Muscle of leg (tissue), 11 donors: ENCODE results near the gene DNAJA4. TPM values are rescaled to one million over a fixed set of nuclear protein-coding genes. Genes with fewer than 3 reads are reported as not detected.

Experiments
- DNase-seq: peaks from one replicate; pipeline ENCODE4 v3.0.0; 2013
- H3K27ac ChIP-seq: one replicate; pipeline ENCODE4 v1.5.1; 2013; ENCODE audit warnings: mild to moderate bottlenecking, low read length, control low read depth
- H3K27me3 ChIP-seq: one replicate; pipeline ENCODE4 v1.6.1; 2013; ENCODE audit warnings: low read length; ENCODE audit not compliant: control insufficient read depth, insufficient read depth
- H3K36me3 ChIP-seq: one replicate; pipeline ENCODE4 v1.6.1; 2013; ENCODE audit warnings: low read length; ENCODE audit not compliant: control insufficient read depth, insufficient read depth
- H3K4me1 ChIP-seq: one replicate; pipeline ENCODE4 v1.6.1; 2013; ENCODE audit warnings: low read length; ENCODE audit not compliant: control insufficient read depth, insufficient read depth
- H3K4me3 ChIP-seq: one replicate; pipeline ENCODE4 v1.5.1; 2013; ENCODE audit warnings: low read length, control low read depth
- H3K9me3 ChIP-seq: replicated peaks from 2 replicates; pipeline ENCODE4 v1.6.1; 2013; ENCODE audit warnings: low read depth, low read length; ENCODE audit not compliant: control insufficient read depth
- WGBS: methylation state at CpG from one replicate; pipeline ENCODE4 v1.1.5; 2013; ENCODE audit warnings: missing lambda C conversion rate; ENCODE audit not compliant: insufficient coverage; 5-methylcytosine and 5-hydroxymethylcytosine counted together
- polyA plus RNA-seq, 8 donors: library from polyadenylated mRNA; unstranded; fragments of 120-200 nt; gene quantifications; one replicate each; pipeline versions ENCODE4 v1.2.1 to v1.2.3, GENCODE V29; 2013; ENCODE audit warnings: inconsistent platforms in 1 of 8, low replicate concordance in 1 of 8; ENCODE audit not compliant: insufficient read length in 8 of 8, insufficient read depth in 1 of 8
- total RNA-seq: library from RNA; stranded (reverse); fragments of 120-200 nt; gene quantifications from one replicate; pipeline ENCODE4 v1.2.4, GENCODE V29; 2013

Gene DNAJA4
- total and polyA plus RNA-seq, 9 donors: 27.8 to 103 (median 77.8) TPM

DNA sequence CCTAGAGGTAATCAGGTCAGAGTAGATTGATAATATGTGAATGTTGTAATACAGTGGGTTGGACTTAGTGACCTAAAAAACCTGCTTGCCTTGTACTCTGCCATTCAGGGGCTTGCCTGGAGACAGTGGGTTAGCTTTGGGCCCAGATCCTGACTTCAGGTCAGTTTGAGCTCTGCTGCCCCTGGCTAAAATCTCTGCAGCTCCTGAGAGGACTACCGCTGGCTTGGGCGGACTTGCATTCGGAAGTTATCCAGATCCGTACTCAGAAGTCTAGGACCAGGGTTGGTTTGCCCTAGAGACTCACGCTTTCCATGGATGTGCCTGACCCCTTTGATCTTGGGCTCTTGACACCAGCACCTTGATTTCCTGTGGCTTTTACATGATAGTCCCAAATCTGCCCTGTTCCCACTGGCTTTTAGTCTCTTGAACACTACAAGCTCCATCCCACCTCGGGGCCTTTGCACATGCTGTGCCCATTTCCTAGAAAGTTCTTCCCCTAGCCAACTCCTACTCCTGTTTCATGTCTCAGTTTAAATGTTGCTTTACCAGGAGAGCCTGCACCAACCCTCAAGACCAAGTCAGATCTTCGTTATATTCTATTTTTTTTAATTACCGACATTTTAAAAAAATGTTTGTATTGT is 35.9 kb upstream of the DNAJA4 start:
- no peak for DNase-seq
- Histone ChIP-seq H3K36me3 (no peaks in the 10 kb centered on the region), H3K4me1 (no peaks in the 10 kb centered on the region), H3K9me3 (peaks cover 3% of the 10 kb centered on the region), H3K27me3 (no peaks in the 10 kb centered on the region), H3K4me3 (no peak overlapping the region), H3K27ac (no peak overlapping the region)
- 86% methylated on average over 6 of the region's 8 CpGs for WGBS

GRCh38 chr15:78229431-78230406 is 34.6 kb upstream of the DNAJA4 start:
- 67% methylated on average over 16 of the region's 17 CpGs for WGBS
- no peaks in the 10 kb centered on the region for H3K36me3 ChIP-seq
- H3K4me1 ChIP-seq: no peaks in the 10 kb centered on the region
- peaks cover 3% of the 10 kb centered on the region for H3K9me3 ChIP-seq
- H3K27me3 ChIP-seq: peaks cover 2% of the 10 kb centered on the region
- H3K27ac ChIP-seq: no peak overlapping the region
- H3K4me3 ChIP-seq: no peak overlapping the region
- DNase-seq: no peak

DNA sequence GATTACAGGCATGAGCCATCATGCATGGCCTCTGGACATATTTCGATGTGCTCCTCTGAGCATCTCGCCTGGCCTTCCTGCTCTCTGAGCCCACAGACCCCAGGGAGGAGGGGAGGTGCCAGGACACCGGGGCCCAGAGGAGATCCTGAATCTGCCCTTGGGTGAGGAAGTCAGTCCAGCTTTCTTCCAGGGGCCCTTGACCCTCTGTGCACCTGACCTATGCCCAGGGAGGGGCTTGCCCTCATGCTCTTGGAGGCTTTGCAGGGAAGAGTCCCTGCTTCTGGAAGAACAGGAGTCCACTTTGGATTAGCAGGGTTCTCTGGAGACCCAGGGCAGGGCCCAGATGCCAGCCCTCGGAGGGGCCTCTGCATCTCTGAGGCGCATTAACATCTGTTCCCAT is 31.4 kb upstream of the DNAJA4 start:
- 73% methylated on average over 5 of the region's 5 CpGs for WGBS
- no peak overlapping the region for H3K4me3 ChIP-seq
- H3K27me3 ChIP-seq: peaks cover 2% of the 10 kb centered on the region
- no peaks in the 10 kb centered on the region for H3K9me3 ChIP-seq
- DNase-seq: no peak
- no peak overlapping the region for H3K27ac ChIP-seq
- H3K4me1 ChIP-seq: no peaks in the 10 kb centered on the region
- no peaks in the 10 kb centered on the region for H3K36me3 ChIP-seq

- no peak for DNase-seq
- WGBS: 76% methylated on average over 5 of the region's 11 CpGs
Measured at GRCh38 chr15:78233496-78233895, 30.9 kb upstream of the DNAJA4 start.

DNA sequence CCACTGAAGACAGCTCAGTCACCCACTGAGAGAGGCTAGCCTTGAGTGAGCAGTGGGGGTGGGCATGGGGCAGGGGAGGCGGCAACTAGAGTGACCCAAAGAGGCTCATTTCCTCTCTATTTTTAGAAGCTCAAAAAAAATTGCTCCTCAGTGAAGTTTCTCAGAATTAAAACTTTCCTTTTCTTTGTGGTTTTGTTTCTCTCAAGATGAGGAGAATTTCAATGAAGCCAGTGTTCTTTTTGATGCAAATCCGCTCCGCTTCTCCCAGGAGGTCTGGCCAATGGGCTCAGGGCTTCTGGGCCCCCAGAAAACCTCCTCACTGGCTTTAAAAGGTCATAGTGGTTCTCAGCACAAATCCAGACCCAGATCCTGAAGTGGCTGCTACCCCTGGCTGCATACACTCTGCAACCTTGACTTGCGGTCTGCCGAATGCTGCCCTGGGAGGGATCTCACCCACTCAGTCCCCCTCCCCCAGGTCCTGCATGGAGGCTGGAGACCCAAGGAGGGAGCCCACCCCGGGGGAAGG is 29.8 kb upstream of the DNAJA4 start, which contains the start of gene ACSBG1:
TSS of gene ACSBG1 (minus strand) at position 51 of the 526 bp plus-strand sequence. CDS start 64 bp downstream, outside the sequence.
- Histone ChIP-seq H3K27me3 (peaks cover 2% of the 10 kb centered on the region), H3K9me3 (no peaks in the 10 kb centered on the region), H3K4me1 (peaks cover 2% of the 10 kb centered on the region), H3K27ac (no peak within 1 kb of the TSS), H3K36me3 (no peaks in the 10 kb centered on the region), H3K4me3 (no peak within 1 kb of the TSS)
- no peak for DNase-seq
- 61% methylated on average over 2 of the region's 6 CpGs for WGBS

More at GRCh38 chr15:78233496-78233895, 30.9 kb upstream of the DNAJA4 start:
- no peaks in the 10 kb centered on the region for H3K9me3 ChIP-seq
- peaks cover 2% of the 10 kb centered on the region for H3K27me3 ChIP-seq
- no peaks in the 10 kb centered on the region for H3K4me1 ChIP-seq
- H3K4me3 ChIP-seq: no peak overlapping the region
- no peaks in the 10 kb centered on the region for H3K36me3 ChIP-seq
- no peak overlapping the region for H3K27ac ChIP-seq

- no peak for DNase-seq
Measured at GRCh38 chr15:78236491-78236890, 27.9 kb upstream of the DNAJA4 start.

DNA sequence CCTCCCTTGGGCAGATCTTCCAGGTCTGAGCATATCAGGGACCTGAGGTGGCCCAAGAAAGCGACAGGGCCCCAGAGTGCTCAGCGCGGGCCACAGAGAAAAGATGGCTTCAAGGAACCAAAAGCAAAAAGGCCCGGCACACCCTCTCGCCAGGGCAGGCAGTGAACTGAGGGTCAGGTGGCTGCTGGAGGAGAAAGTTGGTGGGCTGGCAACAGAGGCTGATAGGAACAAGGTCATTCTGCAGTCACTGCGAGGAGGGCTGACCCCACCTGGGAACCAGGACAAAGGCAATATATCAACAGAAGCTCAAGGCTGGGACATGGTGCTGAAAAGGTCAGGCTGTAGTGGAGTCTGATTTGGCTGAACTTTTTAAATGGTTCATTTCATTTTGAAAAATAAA is 27.2 kb upstream of the DNAJA4 start:
- 70% methylated on average over 5 of the region's 6 CpGs for WGBS
- H3K36me3 ChIP-seq: no peaks in the 10 kb centered on the region
- no peak overlapping the region for H3K4me3 ChIP-seq
- H3K27ac ChIP-seq: no peak overlapping the region
- no peak for DNase-seq
- no peaks in the 10 kb centered on the region for H3K9me3 ChIP-seq
- peaks cover 2% of the 10 kb centered on the region for H3K27me3 ChIP-seq
- peaks cover 8% of the 10 kb centered on the region for H3K4me1 ChIP-seq

More at GRCh38 chr15:78236491-78236890, 27.9 kb upstream of the DNAJA4 start:
- Histone ChIP-seq H3K27me3 (peaks cover 2% of the 10 kb centered on the region), H3K4me3 (no peak overlapping the region), H3K9me3 (no peaks in the 10 kb centered on the region), H3K4me1 (peaks cover 8% of the 10 kb centered on the region), H3K36me3 (no peaks in the 10 kb centered on the region), H3K27ac (no peak overlapping the region)
- WGBS: 86% methylated on average over 5 of the region's 6 CpGs

- H3K4me3 ChIP-seq: no peak overlapping the region
- peaks cover 17% of the 10 kb centered on the region for H3K4me1 ChIP-seq
- 85% methylated on average over 2 of the region's 5 CpGs for WGBS
- H3K27me3 ChIP-seq: no peaks in the 10 kb centered on the region
- no peaks in the 10 kb centered on the region for H3K9me3 ChIP-seq
- no peak overlapping the region for H3K27ac ChIP-seq
- DNase-seq: peak; percentile 62
- no peaks in the 10 kb centered on the region for H3K36me3 ChIP-seq
Measured at GRCh38 chr15:78239811-78240210, 24.6 kb upstream of the DNAJA4 start.

DNA sequence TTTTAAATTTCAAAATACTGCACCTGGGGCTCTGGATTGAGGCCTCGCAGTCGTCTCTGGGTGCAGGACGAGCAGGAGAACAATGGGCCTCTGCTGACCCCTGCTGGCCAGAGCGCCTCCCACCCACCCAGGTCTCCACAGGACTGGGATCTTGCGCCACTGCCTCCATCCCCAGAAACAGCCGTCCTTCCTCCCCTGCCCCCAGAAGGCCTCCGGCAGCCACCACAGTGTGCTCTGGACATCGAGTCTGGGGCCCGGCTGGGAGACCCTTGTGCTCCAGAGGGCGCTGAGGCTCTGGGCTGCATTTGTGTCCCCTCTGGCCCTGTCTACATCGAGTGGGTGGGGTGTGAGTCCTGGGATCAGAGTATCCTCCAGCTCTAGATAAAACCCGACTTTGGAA is 23.3 kb upstream of the DNAJA4 start:
- peak; percentile 82 for DNase-seq
- no peaks in the 10 kb centered on the region for H3K36me3 ChIP-seq
- H3K4me1 ChIP-seq: peaks cover 17% of the 10 kb centered on the region
- no peak overlapping the region for H3K27ac ChIP-seq
- no peaks in the 10 kb centered on the region for H3K9me3 ChIP-seq
- H3K27me3 ChIP-seq: no peaks in the 10 kb centered on the region
- H3K4me3 ChIP-seq: no peak overlapping the region
- WGBS: 7% methylated on average over 8 of the region's 12 CpGs

DNA sequence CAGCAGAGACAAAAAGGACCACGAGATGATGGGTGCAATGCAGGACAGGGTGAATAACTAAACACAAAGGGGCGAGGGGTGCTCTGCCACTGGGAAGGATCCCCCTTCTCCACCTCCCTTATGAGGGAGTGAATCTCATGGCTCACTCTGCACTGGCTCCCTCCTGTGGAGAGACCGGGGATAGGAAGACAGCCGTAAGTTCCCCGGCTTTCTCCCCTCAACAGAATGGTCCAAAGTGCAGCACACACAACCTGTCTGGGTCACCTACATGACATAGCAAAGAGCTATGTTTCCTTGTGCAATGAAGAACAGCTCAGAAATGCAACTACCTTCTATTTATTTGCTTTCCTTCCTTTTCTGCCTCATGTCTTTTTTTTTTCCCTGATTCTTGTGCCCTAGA is 22.2 kb upstream of the DNAJA4 start:
- no peak for DNase-seq
- Histone ChIP-seq H3K27me3 (no peaks in the 10 kb centered on the region), H3K36me3 (no peaks in the 10 kb centered on the region), H3K27ac (no peak overlapping the region), H3K9me3 (no peaks in the 10 kb centered on the region), H3K4me3 (no peak overlapping the region), H3K4me1 (peaks cover 17% of the 10 kb centered on the region)
- WGBS: no CpG with 5 or more reads among the region's 5 CpGs
